GM12872 (cell line): ENCODE measurements around the gene TBL1XR1.

Experiments
- CTCF ChIP-seq: IDR thresholded peaks from 3 replicates; pipeline ENCODE4 v1.5.1; 2011; ENCODE audit warnings: low read depth, mild to moderate bottlenecking, low read length, moderate library complexity; ENCODE audit not compliant: insufficient read depth

Gene TBL1XR1

DNA sequence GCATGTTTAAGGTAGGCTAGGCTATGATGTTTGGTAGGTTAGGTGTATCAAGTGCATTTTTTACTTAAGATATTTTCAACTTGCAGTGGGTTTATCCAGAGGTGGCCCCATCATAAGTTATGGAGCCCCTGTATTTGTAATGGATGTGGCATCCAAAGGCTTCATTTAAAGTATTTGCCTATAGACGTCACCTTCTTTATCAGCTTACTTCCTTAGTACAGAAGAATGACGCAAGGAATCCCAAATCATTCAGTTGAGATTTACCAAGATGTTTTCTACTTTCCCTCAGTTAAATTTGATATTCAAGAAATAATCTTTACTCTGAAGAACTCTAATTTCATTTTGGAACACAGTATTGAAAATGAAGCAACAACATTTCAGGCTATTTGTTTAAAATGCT is 201.3 kb downstream of the TBL1XR1 start:
- no peak for TF ChIP-seq CTCF

DNA sequence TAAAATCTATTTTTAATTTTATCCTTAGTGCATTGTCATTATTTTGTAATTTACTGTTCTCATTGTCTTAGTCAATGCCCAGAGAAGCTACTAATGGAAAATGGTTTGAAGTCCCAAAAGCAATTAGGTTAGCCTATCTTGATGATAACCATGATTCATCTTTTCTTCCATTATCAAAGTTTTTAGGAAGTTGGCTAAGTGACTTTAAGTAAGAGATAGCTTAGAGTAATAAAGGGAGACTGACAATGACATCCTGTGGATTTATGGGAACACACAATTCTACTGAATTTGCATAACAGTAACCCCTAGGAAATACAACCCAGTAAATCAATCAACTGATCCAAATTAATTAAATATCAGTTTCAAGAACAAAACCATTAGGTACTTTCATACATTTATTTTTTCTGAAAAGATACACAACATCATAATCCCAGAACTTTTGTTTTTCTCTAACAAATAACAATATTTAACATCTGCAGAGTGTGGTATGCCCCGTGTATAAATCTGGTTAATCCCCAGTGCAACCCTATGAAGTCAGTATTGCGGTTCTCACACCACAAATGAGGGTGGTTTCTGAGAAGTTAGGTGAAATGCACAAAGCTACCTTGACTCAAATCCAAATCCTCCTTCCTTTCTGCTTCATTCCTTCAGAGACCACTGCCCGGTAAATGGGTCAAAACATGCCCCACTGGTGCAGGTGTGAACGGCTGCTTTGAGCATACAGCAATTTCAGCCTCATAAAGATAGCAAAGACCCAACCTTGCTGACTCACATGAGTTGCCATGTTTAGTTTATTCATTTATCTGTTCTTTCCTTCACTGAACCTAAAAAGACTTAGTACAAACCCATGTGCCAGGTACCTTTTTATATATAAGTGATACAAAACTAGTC is 202.1 kb downstream of the TBL1XR1 start:
- no peak for TF ChIP-seq CTCF

DNA sequence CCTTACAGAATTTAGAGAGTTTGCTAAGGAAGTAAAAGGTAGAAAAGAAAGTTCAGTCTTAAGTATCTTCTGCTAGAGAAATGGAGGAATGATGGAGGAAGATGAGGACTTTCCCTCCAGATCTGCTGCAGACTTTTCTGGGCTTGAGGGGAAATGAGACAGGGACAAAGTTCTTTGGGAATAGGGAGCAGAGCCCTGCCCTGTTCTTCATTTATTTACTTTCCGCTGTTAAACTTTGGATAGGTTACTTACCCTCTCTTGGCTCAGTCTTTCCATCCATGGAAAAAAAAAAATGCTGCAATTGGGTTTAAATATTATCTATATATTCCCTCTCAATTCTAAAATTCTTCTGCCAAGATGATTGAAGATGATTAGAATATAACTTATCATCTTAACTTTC is 202.9 kb downstream of the TBL1XR1 start:
- no peak for TF ChIP-seq CTCF

- no peak for TF ChIP-seq CTCF
These were observed 204.3 kb downstream of the TBL1XR1 start for GRCh38 chr3:176992978-176993377.

GRCh38 chr3:176992565-176992964 is 204.7 kb downstream of the TBL1XR1 start:
- no peak for TF ChIP-seq CTCF

- no peak for TF ChIP-seq CTCF
These were observed 208.5 kb downstream of the TBL1XR1 start for GRCh38 chr3:176988795-176989194.

DNA sequence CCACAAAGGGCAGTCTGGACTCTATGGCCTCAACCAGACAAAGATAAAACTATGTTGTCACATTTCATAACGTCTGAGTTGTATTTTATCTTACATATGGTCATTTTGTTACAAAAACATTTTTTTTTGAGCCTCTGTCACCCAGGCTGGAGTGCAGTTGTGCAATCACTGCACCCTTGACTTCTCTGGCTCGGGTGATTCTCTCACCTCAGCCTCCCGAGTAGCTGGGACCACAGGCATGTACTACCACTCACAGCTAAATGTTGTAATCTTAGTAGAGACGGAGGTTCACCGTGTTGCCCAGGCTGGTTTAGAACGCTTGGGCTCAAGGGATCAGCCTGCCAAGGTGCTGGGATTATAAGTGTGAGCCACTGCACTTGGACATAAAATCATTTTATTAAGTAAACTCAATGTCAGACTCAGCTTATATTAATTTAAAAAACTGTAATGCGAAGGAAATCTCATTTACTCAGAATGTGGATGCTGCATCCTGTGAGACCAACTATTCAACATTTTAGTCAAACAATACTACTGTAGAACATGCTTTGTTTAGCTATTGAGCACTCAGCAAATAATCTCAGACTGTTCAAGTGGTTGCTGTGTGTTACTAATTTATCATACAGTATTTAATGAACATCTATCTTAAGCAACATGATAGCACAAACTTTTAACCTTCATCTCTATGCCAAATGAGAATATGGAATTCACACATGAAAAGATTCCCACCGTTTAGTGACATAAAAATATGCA is 209.2 kb downstream of the TBL1XR1 start:
- TF ChIP-seq CTCF = no peak
